ENCODE results near the gene LRRC4.

The LRRC4 gene

GRCh38 chr7:128057909-128058308 is 26.7 kb upstream of the LRRC4 start:
- no peak for DNase-seq

- DNase-seq = no peak
These were observed 25.7 kb upstream of the LRRC4 start for GRCh38 chr7:128056901-128057300.

DNA sequence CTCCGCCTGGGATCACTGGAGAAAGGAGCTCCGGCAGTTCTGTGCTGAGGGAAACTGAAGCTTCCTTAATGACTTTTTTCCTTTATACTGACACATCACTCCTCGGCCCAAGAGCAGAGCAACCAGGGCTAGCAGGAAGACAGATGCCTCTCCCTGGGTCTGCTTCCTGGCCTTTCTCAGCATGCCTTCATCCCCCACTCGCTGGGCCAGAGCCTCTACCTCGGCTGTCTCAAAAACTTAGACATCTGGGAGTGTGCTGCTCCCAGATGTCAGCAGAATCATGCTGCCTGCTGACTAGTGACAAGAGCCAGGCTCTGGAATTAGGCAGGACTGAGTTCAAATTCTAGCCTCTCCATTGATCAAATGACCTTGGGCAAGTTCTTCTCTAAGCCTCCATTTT is 24.4 kb upstream of the LRRC4 start:
- DNase-seq = peak; percentile 23

- DNase-seq = peak; percentile 30
These were observed 23.3 kb upstream of the LRRC4 start for GRCh38 chr7:128054511-128054910.

DNA sequence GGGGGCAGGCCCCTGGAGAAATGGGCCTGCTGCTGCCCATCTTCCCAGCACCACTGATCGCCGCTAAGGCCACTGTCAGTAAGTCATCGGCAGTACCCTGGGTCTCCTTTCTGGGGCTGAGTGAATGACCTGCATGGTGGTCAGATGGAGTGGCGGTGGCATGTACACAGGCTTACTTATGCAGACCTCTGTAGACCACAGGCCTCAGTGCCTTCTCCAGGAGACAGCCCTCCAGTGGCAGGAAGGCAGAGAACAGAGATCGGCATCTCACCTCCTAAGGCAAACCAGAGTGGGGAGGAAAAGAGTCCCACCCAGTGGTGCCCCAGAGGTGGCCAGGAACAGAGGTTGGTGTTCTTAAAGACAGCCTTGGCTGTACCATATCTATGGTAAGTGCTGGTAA is 22.8 kb upstream of the LRRC4 start:
- no peak for DNase-seq

GRCh38 chr7:128053023-128053422 is 21.8 kb upstream of the LRRC4 start:
- DNase-seq = peak; percentile 97

DNA sequence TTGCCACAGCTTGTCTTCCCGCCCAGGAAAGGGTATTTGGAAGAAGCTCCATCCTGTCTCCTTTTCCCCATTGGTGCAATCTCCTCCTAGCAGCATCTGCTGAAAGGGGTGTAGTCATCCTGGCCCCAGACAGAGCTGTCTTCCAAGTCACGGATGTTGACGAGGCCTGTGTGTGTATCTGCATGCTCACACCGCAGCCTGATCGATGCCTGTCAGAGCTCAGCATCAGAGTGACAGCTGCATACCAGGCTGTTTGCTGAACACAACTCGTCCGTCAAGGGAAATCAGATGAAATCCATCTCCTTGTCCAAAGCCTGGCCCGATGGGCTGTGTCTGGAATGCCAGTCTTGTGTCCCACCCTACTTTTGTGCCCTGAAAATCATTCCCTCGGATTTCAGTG is 21.2 kb upstream of the LRRC4 start:
- DNase-seq = peak; percentile 79

DNA sequence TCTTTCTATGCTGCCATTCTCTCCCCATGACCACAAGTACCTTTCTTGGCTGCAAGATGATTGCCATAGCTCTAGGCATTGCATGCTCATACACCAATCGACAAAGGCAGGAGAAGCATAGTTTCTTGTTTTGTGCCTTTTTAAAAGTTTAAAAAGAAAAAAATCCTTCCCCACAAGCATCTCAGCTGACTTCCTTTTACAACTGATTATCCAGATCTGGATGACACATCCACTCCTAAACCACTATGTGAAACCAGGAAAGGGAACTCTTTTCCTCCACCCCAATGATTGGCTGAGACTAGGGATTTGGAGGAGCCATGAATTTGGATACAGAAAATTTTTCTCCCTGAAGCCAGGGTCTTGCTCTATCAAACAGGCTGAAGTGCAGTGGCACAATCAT is 14.5 kb upstream of the LRRC4 start:
- no peak for DNase-seq

GRCh38 chr7:128045158-128045557 is 13.9 kb upstream of the LRRC4 start:
- peak; percentile 20 for DNase-seq

GRCh38 chr7:128044064-128044463 is 12.8 kb upstream of the LRRC4 start:
- DNase-seq = no peak

GRCh38 chr7:128042012-128042411 is 10.8 kb upstream of the LRRC4 start:
- no peak for DNase-seq

DNA sequence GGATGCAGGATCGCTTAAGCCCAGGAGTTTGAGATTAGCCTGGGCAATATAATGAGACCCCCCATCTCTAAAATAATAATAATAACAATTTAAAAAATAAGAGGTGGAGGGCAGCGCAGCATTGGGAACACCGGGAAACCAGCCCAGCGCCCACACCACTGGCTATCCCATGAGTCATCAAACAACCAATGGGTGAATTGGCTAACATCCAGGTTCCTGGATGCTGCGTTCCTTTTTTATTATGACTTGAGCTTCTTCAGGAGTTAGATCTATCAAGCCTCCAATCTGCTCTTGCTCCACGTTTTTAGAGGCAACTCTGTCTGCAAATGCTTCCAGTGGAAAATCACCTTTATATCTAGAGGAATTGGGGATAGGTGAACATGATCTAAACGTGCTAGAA is 10.0 kb upstream of the LRRC4 start:
- peak; percentile 66 for DNase-seq

DNA sequence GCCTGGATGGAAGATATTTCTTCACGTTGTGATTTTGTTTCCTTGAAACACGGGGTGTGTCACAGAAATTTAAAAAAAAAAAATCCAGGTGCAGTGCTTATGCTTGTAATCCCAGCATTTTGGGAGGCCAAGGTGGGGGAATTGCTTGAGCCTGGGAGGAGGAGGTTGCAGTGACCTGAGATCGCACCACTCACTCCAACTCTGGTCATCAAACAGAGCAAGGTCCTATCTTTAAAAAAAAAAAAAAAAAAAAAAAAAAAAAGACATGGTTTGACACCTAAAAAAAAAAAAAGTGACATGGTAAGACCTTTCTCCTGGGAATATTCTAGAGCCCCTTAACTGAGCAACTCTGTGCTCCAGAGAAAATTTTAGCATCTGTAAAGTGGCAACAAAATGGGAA is 9.0 kb upstream of the LRRC4 start:
- no peak for DNase-seq

GRCh38 chr7:128039544-128039953 is 8.3 kb upstream of the LRRC4 start:
- DNase-seq = peak; percentile 94

GRCh38 chr7:128037880-128038619 is 6.8 kb upstream of the LRRC4 start:
- no peak for DNase-seq

DNA sequence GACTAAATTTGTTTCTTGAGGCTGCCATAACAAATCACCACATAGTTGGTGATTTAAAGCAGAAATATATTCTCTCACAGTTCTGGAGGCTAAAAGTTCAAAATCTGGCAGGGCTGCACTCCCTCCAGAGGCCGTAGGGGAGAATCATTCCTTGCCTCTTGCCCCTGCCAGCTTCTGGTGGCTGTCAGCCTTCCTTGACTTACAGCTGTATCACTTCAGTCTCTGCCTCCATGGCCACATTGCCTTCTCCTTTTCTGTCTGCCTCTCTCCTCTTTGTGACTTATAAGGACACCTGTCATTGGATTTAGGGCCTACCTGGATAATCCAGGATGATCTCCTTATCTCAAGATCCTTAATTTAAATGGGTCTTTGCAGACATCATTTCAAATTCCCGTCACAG is 5.8 kb upstream of the LRRC4 start:
- DNase-seq = no peak

- DNase-seq = no peak
These were observed 5.1 kb upstream of the LRRC4 start for GRCh38 chr7:128036226-128036940.

GRCh38 chr7:128035712-128036111 is 4.5 kb upstream of the LRRC4 start:
- DNase-seq = peak; percentile 82

DNA sequence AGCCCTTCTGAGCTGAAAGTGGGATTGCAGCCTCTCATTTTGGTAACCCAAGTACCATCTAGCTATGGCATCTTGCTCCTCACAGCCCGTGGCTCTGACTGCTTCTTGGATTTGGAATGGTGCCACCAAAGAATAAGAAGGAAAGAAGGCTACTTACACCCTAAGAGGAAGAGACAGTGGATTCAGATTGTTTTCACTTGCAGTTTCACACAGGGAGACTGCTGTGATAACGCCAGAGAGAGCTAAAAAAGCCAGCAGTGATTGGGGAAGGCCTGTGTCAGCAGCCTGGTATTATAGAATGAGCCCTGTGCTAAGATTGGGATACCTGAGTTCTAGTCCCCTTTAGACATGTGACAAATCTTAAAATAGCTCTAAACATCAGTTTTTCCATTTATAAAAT is 3.6 kb upstream of the LRRC4 start:
- DNase-seq = no peak

- no peak for DNase-seq
These were observed 2.0 kb upstream of the LRRC4 start for GRCh38 chr7:128033246-128033645.

- peak; percentile 56 for DNase-seq
These were observed 1.5 kb upstream of the LRRC4 start for GRCh38 chr7:128032605-128033235.

GRCh38 chr7:128031901-128032604 is 816 bp upstream of the LRRC4 start:
- DNase-seq = peak; percentile 86

DNA sequence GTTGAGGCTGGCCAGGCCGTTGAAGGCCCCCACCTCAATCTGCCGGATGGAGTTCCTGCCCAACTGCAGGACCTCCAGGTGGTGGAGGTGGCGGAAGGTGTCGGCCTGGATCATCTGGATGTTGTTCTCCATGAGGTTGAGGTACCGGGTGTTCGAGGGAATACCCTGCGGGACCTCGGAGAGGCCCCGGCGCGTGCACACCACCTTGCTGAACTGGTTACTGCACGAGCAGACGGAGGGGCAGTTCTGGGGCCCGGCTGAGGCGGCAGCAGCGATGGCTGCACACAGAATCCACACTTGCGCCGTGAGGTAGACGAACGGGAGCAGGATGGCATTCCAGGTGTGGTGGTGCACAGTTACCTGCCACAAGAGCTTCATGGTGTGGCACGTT is 979 bp downstream of the LRRC4 start:
- DNase-seq = no peak
